T-helper 2 cell (primary cell): ENCODE results near the gene KCNG2.

ENCODE experiments used
- DNase-seq, 5 experiments: peaks; one replicate each; pipeline versions ENCODE4 v3.0.0 to v3.0.0-alpha.2; 2012 to 2022

KCNG2 gene

DNA sequence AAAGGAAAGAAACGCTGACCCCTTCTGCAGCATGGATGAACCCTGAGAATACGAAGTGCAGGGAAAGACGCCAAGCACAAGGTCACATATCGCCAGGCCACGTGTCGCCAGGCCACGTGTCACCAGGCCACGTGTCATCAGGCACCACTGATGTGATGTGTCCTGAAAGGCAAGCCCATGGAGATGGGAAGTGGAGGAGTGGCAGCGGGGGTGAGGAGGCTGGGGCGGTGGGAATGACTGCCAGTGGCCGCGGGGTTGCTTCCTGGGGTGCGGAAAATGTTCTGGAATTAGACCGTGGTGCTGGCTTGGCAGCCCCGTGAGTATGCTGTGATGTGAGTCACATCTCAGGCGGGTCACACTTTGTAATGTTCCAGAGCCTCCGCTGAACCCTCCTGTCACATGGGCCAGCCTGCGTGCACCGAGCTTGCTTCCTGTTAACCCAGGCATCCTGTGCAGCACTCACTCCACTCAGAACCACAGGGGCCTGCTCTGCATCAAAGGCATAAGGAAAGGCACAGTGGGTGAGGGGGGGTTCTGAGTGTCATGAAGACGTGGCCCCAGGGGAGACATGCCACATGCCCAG, 114.8 kb downstream of the KCNG2 start:
- DNase-seq, result peak in 2 of 5 experiments; percentile 27 to 55

DNA sequence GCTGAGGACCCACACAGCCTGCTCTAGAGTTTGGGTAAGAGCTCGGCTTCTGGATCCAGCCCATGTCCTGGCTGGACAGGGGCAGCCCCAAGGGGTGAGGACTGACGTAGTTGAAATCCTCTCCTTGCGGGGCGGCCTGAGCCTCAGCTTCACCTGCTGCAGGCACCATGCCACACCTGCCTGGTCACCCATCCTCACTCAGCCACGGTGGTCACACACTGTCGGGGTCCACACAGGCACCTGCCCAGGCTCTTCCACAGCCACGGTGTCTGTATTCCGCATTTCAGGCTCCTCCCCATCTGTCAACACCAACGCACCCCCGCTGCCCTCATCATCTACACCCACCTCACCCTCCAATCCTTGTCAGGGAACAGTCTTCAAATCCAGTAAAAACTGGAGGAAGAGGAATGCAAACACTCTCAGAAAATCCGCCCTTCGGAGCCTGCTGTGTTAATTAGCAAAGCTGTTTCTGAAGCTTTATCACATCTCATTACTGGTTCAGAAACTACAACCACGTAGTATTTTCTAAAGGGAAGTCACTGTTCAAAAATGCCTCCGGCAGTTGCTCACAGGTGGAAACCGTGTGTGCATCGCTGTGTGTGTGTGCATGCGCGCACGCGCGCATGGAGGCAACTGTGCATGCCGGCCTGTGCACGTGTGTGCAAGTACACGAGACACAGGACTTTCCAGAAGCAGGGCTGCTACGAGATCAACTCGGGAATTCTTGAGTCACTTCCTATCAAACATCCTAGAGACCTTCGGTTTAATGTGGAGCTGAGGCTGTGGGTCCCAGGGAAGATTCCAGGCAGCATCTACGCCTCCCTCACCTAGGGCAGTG, 115.5 kb downstream of the KCNG2 start:
- no peak for DNase-seq

DNA sequence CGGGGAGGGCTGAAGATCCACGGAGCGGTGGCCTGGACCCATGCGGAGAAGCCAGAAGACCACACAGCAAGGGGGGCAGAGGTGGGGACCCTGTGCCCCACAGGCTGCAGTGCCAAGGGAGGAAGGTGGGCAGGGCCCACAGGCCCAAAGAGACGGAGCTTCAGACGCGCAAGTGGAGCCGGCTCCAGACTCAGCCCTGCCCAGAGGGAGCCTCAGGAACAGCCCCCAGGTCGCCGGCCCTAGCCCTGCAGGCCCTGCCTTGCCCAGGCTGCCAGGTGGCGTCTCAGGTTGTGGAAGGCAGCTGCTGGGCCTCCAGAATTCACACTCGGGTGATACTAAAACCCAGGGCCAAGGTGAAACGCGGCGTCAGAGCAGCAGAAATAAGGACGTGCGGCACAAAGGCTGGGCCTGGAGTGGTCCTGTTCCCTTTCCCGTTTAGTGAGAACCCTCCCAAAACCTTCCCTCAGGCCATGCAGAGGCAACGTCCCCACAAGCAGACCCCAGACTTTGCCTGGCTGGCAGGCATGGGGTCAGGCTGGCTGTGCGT, 116.9 kb downstream of the KCNG2 start:
- DNase-seq, result no peak

DNA sequence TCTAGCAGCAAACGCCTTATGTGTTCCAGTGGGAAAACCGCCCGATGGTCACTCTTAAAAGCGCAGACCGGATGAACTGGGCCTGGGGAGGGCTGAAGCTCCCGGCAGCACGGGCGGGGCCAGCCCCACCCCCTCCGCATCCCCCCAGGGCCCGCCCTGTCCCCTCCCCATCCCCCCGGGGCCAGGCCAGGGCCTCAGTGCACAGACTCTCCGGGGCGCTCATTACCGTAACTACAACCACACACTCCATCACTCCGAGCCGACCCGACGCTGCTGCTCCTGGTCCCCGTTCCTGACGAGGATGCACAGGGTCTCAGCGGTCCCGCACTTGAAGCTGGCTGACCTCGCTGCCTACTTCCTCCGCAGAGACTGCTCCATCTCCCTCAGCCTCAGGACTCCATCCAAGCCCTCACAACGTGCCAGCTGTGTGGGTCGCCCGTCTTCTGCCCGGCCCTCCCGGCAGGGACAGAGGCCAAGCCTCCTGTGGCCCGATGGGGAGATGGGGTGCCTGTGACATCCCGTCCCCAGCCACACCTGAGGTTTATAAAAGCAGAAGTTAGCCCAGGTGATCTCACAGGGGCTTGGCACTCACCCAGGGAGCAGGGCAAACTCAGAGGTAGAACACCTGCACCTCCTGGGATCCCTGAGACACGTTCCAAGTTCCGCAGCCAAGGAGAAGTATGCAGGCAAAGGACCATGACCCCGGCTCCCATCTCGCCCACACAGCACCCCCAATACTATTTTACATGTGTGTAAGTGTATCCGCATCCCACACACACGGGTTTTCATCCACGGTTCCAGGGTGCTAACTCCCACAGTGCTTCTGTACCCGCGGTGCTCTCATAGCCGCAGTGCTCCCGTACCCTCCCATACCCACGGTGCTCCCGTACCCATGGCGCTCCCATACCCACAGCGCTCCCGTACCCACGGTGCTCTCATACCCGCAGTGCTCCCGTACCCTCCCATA, 117.7 kb downstream of the KCNG2 start:
- DNase-seq, result no peak

DNA sequence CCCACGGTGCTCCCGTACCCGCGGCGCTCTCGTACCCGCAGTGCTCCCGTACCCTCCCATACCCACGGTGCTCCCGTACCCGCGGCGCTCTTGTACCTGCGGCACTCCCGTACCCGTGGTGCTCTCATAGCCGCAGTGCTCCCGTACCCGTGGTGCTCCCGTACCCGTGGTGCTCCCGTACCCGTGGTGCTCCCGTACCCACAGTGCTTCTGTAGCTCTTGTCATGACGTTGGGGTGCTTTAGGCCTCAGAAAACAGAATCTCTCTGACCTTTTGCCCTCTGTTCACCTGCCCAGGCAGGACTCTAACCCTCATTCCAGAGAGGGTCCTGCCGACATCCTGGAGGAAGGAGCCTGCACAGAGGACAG, 118.4 kb downstream of the KCNG2 start:
- no peak for DNase-seq

DNA sequence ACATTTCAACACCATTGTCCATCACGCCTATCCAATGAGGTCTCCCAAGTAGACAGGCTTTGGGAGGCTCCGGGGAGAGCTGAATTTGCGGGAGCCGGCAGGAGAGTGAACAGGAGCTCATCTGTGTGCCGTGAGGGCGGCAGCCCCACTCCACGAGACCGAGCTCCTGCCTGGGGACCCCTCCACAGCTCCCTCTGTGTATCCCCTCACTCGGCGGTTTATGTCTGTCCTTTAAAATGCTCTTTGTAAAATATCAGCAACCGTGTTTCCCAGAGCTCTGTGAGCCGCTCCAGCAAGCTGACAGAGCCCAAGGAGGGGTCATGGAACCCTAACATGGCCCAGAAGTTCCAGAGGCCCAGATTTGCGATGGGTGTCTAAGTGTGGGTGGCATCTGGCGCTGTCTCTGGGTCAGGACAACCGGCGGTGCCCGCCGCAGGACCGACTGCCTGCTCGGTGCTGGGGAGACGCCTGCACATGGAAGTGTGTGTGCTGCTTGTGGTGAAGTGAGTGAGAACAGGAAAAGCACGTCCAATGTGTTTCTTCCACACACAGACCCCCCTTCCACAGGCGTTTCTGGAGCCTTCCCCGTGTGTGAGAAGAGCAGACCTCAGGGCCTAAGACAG, 118.9 kb downstream of the KCNG2 start:
- DNase-seq, result no peak

GRCh38 chr18:79917169-79917852, 119.6 kb downstream of the KCNG2 start:
- DNase-seq, result no peak

- DNase-seq, result no peak
Observed at GRCh38 chr18:79917853-79918614, 120.3 kb downstream of the KCNG2 start.

- no peak for DNase-seq
Observed at GRCh38 chr18:79918615-79919011, 120.9 kb downstream of the KCNG2 start.

- DNase-seq, result peak in 1 of 5 experiments; percentile 74
Observed at GRCh38 chr18:79919089-79919488, 121.4 kb downstream of the KCNG2 start.

DNA sequence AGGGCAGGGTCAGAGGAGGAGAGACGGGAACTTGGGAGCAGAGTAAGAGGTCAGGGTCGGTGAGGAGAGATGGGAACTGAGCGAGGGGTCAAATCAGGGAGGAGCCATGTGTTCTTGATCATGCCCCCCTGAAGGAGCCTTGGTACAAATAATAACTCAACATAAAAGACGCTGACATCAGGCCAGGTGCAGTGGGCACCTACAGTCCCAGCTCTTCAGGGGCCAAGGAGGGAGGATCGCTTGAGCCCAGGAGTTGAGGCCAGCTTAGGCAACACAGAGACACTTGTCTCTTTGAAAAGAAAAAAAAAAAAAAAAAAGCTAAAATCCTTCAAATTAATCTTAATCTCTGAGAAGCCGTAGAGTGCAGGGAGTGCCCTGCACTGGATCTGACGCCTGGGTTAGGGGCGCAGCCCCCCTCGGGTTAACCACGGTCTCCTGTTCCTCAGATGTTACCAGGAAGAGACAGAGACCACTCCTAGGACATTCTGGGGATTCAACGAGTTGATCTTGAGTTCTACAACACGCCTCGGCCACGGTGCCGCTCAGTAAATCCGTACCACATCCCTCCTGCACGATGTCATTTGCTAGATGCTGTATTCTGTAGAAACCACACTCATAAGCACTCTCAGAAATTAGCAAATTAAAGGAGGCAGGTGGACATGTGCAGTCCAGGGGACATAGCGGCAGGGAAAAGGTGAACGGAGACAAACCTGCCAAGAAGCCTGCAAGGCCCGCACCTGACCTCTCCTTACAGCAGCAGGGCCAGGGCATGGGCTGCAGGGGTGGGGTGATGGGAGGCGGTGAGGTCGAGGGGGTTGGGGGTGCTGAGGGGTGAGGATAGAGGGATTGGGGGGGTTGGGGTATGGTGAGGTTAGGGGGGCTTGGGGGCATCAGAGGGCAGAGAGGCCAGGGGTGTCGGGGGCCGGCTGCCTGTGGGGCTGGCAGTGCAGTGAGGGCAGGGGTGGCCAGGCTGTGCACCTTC, 124.5 kb downstream of the KCNG2 start:
- DNase-seq, result peak in 1 of 5 experiments; percentile 74

- no peak for DNase-seq
Observed at GRCh38 chr18:79922971-79923411, 125.3 kb downstream of the KCNG2 start.

GRCh38 chr18:79923896-79924585, 126.3 kb downstream of the KCNG2 start:
- no peak for DNase-seq

GRCh38 chr18:79924814-79925731, 127.3 kb downstream of the KCNG2 start:
- DNase-seq, result no peak

- DNase-seq, result no peak
Observed at GRCh38 chr18:79926306-79926705, 128.6 kb downstream of the KCNG2 start.

- DNase-seq, result no peak
Observed at GRCh38 chr18:79926715-79927606, 129.2 kb downstream of the KCNG2 start.
